Stimulated activated CD4-positive, alpha-beta T cell treated with anti-CD3 and anti-CD28 coated beads, Interleukin-1b, Interleukin-23, amount 100 ng/mL, for 1 hour (primary cell): Measurements from ENCODE around the gene CSH1.
A peak's percentile ranks its signal among the peaks of the same experiment; 100 is the strongest.
"Not testable (repeated sequence)": the region's sequence is repeated elsewhere in the genome, so short reads cannot be mapped to it uniquely, and the experiment has no call there.

Source experiments
- DNase-seq, 2 donors: peaks; one replicate each; pipeline ENCODE4 v3.0.0-alpha.2; 2020; ENCODE audit warnings: low read depth in 2 of 2

CSH1 gene

GRCh38 chr17:63869491-63870291 is 26.7 kb downstream of the CSH1 start:
- not testable (repeated sequence) for DNase-seq

GRCh38 chr17:63866625-63867024 is 29.7 kb downstream of the CSH1 start:
- not testable (repeated sequence) for DNase-seq

- no peak for DNase-seq
These were observed 37.1 kb downstream of the CSH1 start for GRCh38 chr17:63859257-63859656.

- DNase-seq, result not testable (repeated sequence)
These were observed 39.9 kb downstream of the CSH1 start for GRCh38 chr17:63856425-63856824.

- no peak for DNase-seq
These were observed 41.2 kb downstream of the CSH1 start for GRCh38 chr17:63855185-63855584.

GRCh38 chr17:63854709-63855108 is 41.7 kb downstream of the CSH1 start:
- no peak for DNase-seq

GRCh38 chr17:63853260-63853659 is 43.1 kb downstream of the CSH1 start:
- no peak for DNase-seq

GRCh38 chr17:63850401-63850800 is 46.0 kb downstream of the CSH1 start:
- no peak for DNase-seq

- DNase-seq, result peak; percentile 90 to 95
These were observed 47.3 kb downstream of the CSH1 start for GRCh38 chr17:63848834-63849689.

- no peak for DNase-seq
These were observed 48.7 kb downstream of the CSH1 start for GRCh38 chr17:63847525-63848249.

GRCh38 chr17:63845509-63845908 is 50.9 kb downstream of the CSH1 start:
- no peak for DNase-seq
